Lower leg skin (tissue), 4 donors: ENCODE data around the gene FBXO22. TPM values are rescaled to one million over a fixed set of nuclear protein-coding genes. Genes with fewer than 3 reads are reported as not detected.
"Not testable (repeated sequence)": the region's sequence is repeated elsewhere in the genome, so short reads cannot be mapped to it uniquely, and the experiment has no call there.

ENCODE experiments used
- DNase-seq, 2 donors: peaks; one replicate each; pipeline ENCODE4 v3.0.0-alpha.2; 2019; ENCODE audit warnings: low spot score in 2 of 2
- H3K4me3 ChIP-seq: fragments of 200-600 bp; sonication (generic); 2 replicates; pipeline ENCODE4 v1.5.1; 2017; ENCODE audit warnings: mild to moderate bottlenecking, low read depth; ENCODE audit not compliant: poor library complexity, severe bottlenecking
- CTCF ChIP-seq, 3 donors: fragments of 450-650 bp; IDR thresholded peaks; one replicate each; pipeline ENCODE4 v1.5.1; 2016; ENCODE audit warnings: antibody characterized with exemption in 3 of 3, mild to moderate bottlenecking in 3 of 3, moderate library complexity in 2 of 3
- POLR2A ChIP-seq, 2 donors: fragments of 450-650 bp; IDR thresholded peaks; one replicate each; pipeline ENCODE4 v1.6.1; 2016 to 2017; ENCODE audit warnings: antibody characterized with exemption in 2 of 2, mild to moderate bottlenecking in 1 of 2, moderate library complexity in 1 of 2
- WGBS, 2 donors: methylation state at CpG; one replicate each; pipeline ENCODE4 v1.1.5; 2018; 5-methylcytosine and 5-hydroxymethylcytosine counted together
- intact Hi-C: fragments of 100-400 bp; cut with DNase I; formaldehyde crosslinking; loops from one replicate; pipeline ENCODE4 v1.15.0; 2023; ENCODE audit warnings: low total_unique reads
- total RNA-seq, 4 donors: library from RNA; depleted of rRNA; stranded (reverse); fragments of >200 nt; gene quantifications; one replicate each; pipeline ENCODE4 v1.1.0, GENCODE V29; 2016

FBXO22 gene
- total RNA-seq, 4 donors from 2014 or later: 17.4 to 25.3 (median 21.6) TPM

- TF ChIP-seq CTCF (IDR thresholded peaks at IDR 0.05) (no peak), POLR2A (IDR thresholded peaks at IDR 0.05) (no peak)
- H3K4me3 ChIP-seq: no peak overlapping the region
- intact Hi-C loops: no loop called here
- WGBS, 2 donors: 89 to 95% methylated on average over 1 of the region's 1 CpG
- no peak for DNase-seq
Observed at GRCh38 chr15:75961331-75961730, 57.7 kb downstream of the FBXO22 start.

- intact Hi-C loops: no loop called here
- DNase-seq: no peak
- no peak for TF ChIP-seq CTCF (IDR thresholded peaks at IDR 0.05)
- TF ChIP-seq POLR2A (IDR thresholded peaks at IDR 0.05): no peak
- no peak overlapping the region for H3K4me3 ChIP-seq
- 64 to 66% methylated on average over 2 of the region's 2 CpGs for WGBS, 2 donors
Observed at GRCh38 chr15:75966073-75966472, 62.4 kb downstream of the FBXO22 start.

GRCh38 chr15:75976766-75977165 lies 73.1 kb downstream of the FBXO22 start:
- intact Hi-C loops, H3K4me3 ChIP-seq, DNase-seq: not testable (repeated sequence)
- 81 to 92% methylated on average over 3 of the region's 3 CpGs for WGBS, 2 donors

GRCh38 chr15:75981149-75981815 lies 77.6 kb downstream of the FBXO22 start:
- intact Hi-C loops: no loop called here
- no peak overlapping the region for H3K4me3 ChIP-seq
- WGBS, 2 donors: 56 to 70% methylated on average over 2 of the region's 2 CpGs
- TF ChIP-seq CTCF (IDR thresholded peaks at IDR 0.05) (no peak), POLR2A (IDR thresholded peaks at IDR 0.05) (no peak)
- DNase-seq: no peak

- WGBS, 2 donors: 83 to 86% methylated on average over 2 of the region's 2 CpGs
- intact Hi-C loops: no loop called here
Observed at GRCh38 chr15:75982468-75982867, 78.8 kb downstream of the FBXO22 start.

GRCh38 chr15:75984706-75985105 lies 81.0 kb downstream of the FBXO22 start:
- intact Hi-C loops, DNase-seq, H3K4me3 ChIP-seq: not testable (repeated sequence)
- 94 to 95% methylated on average over 3 of the region's 3 CpGs for WGBS, 2 donors

More at GRCh38 chr15:75982468-75982867, 78.8 kb downstream of the FBXO22 start:
- TF ChIP-seq CTCF (IDR thresholded peaks at IDR 0.05) (no peak), POLR2A (IDR thresholded peaks at IDR 0.05) (no peak)
- no peak for DNase-seq
- H3K4me3 ChIP-seq: no peak overlapping the region

- DNase-seq: no peak
- intact Hi-C loops: no loop called here
- H3K4me3 ChIP-seq: no peak overlapping the region
- no peak for TF ChIP-seq CTCF (IDR thresholded peaks at IDR 0.05)
- no peak for TF ChIP-seq POLR2A (IDR thresholded peaks at IDR 0.05)
- 35 to 63% methylated on average over 1 of the region's 1 CpG for WGBS, 2 donors
Observed at GRCh38 chr15:75985971-75986370, 82.3 kb downstream of the FBXO22 start.
